GM20431 (cell line): ENCODE measurements around the gene SPTB.

Source experiments
- in situ Hi-C: fragments of 300-500 bp; cut with MseI, MboI; formaldehyde crosslinking; loops from one replicate; pipeline ENCODE4 v1.15.0; 2020; ENCODE audit warnings: low sequenced_read_pairs; ENCODE audit not compliant: unreplicated experiment

Gene SPTB

DNA sequence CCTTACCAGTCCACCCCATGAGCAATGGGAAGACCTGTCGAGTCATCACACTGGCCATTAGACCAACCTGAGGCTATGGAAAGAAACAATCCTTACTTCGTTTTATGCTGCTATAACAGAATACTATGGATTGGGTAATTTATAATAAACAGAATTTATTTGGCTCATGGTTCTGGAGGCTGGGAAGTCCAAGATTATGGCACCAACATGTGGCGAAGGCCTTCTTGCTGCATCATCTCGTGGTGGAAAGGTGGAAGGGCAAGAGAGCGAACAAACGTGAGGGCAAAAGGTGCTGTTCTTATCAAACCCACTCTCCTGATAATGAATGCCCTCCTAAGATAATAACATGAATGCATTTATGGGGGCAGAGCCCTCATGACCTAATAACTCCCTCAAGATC, 9.6 kb upstream of the SPTB start:
- in situ Hi-C loops, result no loop called here

DNA sequence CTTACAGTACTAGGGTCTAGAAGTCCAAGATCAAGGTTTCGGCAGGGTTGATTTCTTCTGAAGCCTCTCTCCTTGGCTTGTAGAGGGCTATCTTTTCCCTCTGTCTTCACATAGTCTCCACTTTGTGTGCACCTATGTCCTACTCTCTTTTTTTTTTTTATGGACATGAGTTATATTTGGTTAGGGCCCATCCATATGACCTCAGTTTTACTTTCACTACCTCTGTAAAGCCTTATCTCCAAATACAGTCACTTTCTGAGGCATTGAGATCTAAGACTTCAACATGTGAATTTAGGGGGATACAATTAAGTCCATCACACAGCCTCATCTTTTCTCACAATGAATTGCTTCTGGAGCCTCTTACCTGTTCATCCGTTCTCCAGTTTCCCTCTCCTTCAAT, 5.9 kb upstream of the SPTB start:
- in situ Hi-C loops, result no loop called here

DNA sequence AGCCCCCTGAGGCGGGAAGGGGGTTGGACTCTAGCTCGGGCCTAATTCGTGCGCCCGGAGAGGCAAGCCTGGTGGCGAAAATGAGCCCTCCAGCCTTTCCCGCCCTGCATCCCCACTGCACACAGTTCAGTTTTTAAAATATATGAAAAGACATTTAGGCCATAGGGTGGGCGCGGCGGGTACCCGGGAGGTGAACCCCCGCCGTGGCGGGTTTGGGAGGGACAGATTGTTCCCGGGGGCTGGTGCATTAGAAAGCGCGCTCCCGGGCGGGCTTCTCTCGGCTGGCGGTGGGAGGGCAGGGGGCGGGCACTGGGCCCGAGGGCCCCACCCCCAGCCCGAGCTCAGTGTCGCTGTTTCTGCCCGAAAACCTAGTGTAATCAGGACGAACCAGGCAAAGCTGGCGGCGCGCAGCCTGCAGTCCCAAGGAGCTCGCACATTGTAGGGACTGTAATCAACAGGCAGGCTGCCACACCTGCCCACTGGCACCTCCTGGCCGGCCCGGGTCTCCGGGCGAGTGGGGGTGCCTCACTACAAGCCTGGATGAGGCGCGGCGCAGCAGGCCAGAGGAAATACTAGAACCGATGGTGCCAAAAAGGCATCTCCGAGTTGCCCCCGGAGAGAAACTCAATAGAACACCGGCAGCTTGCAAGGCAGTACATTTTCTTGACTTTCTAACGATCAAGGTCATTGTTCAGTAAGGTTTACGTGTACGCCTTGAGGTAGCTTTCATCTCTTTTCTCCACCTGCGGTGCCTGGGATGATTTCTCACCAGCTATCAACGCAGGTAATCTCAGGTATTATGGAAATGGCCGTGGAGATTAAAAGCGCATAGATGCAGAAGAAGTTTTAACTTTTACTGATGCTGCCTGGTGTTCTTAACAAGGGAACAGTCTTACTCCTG, 764 bp upstream of the SPTB start:
- in situ Hi-C loops, result no loop called here

DNA sequence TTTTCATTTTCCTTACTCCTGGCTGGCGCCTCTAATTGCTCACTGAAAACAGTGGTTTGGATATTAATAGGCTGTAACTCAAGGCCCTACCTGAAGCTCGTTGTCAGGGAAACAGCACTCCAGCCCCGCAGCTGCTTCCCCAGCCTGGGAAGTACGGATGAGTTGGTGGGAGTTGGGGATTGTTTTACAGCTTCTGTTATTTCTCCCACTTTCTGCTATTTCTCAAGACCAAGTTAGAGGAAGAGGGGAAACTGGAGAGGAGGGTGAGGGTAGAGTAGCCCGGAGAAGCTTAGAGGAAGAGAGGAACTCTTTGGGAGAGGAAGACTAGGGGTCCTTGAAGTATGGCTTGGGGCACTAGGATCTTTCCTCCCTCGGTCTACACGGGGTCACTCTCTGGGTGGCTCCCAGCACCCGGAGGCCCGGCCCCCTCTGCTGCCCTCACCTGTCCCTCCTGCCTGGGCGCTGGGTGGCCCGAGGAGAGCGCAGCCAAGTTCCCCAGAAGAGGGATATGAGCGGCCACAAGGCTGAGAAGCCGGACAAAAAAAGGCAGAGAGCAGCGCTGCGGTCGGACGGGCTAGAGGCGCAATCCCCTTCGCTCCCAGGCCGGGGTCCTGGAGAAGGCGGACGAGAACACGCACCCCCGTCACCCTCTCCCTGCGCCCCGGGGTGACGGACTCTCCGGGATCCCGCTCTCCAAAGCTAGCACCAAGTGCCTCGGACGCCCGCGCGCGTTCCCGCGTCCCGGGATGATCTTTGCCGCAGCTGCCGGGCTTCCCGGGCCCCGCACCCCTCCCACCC, 671 bp downstream of the SPTB start:
- in situ Hi-C loops, result no loop called here

DNA sequence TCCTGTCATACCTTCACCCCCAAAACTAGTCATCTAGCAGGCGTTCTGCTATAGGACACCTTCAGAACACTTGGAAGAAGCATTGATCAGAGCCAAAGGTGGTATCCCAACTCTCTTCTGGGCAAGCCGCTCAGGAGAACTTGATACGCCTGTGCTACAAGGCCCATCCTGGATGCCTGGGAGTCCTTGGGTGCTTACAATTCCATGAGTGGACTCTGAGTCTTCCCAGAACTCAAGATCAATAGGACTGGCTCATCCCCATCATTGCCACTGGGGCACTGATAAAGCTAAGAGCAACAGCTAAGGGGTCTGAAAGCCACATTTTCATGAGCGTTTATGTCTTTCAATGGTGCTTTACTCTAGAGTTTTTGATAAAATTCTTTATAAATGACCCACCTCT, 1.9 kb downstream of the SPTB start:
- in situ Hi-C loops, result no loop called here

DNA sequence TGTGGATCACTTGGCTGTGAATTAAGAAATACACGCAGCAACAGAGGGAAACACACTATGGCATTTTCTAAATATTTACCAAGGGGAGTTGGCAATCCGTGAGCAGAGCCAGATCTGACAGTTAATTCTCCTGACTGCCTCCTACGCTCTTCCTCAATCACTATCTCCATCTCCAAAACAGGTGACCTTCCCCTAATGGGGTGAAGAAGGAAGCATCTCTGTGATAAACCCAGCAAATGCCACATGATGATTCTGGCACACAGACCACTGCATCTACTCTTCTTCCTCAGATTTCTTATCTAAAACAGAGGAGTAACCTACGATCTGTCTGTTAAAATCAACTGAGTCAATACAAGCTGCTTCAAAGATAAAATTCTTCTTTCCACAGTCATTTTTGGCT, 4.4 kb downstream of the SPTB start:
- in situ Hi-C loops, result no loop called here

DNA sequence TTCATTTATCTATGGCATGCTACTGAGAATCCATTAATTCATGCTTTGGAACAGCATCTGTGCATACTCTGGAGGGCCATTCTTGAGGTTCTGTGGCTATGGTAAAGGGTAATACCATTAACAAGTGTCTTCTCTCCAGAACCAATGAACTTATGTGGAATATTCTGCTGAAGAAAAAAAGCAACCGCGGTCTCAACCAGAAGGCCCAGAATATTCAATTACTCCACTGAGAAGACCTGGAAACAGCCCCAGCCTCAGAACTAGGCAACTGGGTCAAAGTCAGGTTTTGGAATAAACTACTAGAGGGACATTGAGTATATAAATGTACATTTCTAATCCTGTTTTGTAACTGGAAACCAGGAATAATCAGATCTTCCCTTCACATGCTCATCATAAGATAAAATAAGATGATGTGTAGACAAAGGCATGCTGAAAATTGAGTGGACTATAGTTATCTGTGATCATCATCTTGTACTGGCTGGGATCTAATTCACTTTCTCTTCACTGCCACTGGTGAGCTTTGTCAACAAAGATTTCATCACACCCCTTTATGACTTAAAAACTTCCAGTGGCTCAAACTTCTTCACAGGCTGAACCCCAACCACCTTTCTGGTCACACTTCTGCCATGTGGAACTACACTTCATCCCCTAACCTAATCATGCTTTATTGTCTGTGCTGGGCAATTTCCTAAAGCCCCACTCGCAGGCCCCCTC, 6.0 kb downstream of the SPTB start:
- in situ Hi-C loops, result no loop called here

DNA sequence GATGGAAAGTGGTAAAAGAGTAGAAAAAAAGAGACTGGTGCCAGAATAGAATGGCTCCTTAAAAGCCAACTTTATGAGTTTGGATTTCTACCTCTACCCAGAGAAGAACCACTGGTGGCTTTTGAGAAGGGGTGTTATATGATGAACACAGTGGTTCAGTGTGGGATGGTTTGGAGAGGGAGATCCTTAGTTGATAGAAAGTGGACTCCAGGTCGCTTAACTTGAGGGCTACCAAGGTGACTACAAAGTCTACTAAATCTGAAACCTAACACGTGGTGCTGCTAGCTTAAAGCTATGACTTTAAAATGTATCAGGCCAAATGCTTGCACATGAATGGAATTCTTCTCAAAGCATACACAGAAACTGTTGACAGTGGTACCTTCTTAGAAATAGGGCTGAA, 8.4 kb downstream of the SPTB start:
- in situ Hi-C loops, result no loop called here

DNA sequence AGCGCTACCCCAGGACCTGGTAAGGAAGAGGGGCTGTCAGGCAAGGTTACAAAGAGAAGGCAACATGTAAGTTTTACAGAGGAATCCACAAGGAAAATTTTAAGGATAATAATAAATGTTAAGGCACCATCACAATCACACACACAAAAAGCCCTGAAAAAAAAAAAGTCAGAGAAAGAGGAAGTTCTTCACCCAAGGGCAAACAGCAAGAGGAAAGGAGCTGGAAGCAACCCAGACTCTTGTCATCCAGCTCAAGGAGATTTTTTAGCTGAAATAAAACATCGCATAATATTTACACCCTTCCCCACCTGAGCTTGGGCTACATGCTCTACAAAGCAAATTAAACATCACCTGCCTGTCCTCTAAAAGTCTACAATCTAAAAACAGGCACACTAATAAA, 9.5 kb downstream of the SPTB start:
- in situ Hi-C loops, result no loop called here

DNA sequence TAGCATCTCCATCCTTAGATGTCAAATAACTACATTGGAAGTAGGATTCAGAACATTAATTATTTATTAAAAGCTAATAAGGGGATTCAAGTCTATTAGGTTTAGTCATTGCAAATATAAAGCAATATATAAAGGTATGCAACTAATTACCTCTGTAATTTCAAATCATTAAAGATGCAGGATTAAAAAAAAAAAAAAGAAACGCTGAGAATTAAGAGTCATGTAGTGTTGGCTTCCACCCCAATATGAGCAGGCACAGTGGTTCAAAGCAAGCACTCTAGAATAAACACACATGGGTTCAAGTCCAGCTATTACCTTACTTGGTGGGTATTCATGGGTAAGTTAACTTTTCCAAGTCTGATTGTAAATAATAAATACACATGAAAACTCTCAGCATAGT, 10.9 kb downstream of the SPTB start:
- in situ Hi-C loops, result no loop called here

DNA sequence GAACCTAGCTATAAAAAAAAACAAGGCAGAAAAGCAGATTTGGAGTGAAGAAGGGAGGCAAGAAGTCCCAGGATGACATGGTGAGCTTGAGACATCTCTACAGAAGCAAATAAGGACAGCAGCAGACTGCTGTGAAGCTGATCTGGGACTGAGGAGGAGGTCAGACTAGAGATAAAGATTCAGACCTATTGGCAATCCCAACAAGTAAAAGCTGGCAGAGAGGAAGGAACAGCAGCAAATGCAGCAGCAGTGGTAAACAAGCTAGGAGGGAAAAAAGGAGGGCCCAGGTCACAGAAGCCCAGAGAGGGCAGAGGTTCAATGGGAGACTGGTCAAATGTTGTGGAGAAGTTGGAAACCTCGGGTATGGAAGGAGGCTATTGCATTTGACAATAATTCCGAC, 11.3 kb downstream of the SPTB start:
- in situ Hi-C loops, result no loop called here

DNA sequence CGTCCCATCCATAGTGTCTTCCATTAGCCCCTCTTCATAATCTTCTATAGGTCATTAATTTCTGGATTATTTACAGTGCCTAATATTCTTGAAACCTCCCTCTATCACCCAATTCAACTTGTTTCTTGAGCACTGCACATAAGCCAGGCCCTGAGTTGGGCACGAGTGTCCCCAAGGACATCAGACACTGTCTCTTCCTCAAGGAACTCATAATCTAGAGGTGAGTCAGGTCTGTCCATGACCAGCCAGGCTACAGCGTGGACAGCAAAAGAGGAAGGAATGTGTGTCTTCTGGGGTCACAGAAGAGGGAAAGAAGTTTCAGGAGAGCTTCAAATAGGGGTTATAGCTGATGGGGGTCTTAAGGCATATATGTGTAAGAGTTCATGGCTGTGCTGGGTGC, 12.5 kb downstream of the SPTB start:
- in situ Hi-C loops, result no loop called here

DNA sequence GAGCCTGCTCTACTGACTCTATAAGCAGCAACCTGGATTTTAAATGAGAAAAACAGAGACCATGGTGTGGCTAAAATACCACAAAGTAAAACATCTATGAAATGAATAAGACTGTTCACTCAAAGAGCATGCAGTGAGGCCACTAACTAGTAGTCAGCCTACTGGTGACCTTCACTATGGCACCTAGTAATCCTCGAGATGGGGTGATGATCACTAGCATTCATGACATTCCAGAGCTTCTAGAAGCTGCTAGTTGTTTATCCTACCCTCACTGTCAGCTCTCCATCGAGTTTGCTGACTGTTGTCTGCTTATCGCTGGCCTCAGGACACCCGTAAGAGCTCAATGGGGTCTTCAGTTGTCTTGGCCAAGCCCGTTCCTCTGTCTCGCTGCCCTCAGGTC, 13.7 kb downstream of the SPTB start:
- in situ Hi-C loops, result no loop called here

DNA sequence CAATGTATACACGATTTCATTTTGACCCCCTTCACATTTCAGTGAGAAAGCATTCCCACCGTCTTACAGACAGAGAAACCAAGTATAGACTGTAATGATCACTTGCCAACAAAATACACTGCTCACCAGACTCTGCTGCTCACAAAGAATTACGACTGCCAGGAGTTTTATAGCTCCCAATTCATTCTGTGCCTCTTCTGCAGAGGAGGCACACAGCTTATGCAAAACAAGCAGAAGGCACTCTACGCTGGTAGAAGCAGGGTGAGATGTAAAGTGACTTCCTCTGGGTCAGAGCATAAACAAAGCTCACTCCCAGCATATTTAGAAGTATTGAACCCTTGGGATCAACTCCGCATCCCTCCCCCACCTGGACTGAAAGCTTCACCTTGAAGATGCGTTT, 14.6 kb downstream of the SPTB start:
- in situ Hi-C loops, result no loop called here

DNA sequence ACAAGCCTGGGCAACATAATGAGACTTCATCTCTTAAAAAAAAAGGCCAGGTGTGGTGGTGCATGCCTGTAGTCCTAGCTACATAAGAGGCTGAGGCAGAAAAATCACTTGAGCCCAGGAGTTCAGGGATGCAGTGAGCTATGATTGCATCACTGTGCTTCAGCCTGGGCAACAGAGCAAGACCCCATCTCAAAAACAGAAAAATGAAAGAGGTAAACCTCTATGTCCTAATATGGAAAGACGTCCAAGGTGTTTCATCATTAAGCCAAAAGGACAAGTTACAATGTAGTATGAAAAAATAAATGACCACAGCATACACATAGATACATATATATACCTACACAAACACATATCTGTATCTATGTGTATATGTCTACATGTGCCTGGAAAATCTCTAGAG, 15.4 kb downstream of the SPTB start:
- in situ Hi-C loops, result no loop called here

DNA sequence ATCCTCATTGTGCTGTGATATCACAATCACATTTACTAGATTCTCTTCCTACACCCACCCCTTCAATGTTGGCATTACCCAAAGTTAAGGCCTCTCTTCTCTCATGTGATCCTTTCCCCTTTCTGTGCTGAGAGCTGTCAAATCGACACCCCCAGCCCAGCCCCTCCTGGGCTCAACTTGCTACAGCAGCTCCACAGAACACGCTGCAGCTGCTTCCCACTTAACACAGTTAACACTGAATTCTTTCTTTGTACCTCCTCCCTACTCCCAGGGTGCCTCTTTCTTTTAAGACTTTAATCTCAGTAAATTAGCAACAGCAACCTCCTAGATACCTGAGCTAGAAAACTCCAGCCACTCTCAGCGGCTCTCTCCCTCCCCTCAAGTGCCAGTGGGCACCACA, 17.8 kb downstream of the SPTB start:
- in situ Hi-C loops, result no loop called here

DNA sequence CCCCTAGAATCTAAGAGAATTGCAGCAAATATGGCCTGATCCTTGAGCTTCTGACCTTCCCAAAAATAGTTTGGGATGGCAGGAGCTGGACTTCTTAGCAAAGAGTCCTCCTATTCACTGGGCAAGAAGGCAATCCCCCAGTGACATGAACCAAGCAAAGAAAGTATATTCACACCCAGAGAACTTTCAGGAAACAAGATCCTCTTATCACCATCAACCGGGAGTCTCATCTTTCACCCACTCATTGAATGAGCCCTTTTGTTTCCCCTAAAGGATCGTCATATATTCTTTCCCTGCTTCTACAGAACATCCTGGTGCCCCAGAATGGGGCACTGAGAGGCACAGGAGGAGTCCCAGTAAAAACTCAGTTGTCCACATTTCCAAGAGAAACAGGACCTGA, 19.7 kb downstream of the SPTB start:
- in situ Hi-C loops, result no loop called here

DNA sequence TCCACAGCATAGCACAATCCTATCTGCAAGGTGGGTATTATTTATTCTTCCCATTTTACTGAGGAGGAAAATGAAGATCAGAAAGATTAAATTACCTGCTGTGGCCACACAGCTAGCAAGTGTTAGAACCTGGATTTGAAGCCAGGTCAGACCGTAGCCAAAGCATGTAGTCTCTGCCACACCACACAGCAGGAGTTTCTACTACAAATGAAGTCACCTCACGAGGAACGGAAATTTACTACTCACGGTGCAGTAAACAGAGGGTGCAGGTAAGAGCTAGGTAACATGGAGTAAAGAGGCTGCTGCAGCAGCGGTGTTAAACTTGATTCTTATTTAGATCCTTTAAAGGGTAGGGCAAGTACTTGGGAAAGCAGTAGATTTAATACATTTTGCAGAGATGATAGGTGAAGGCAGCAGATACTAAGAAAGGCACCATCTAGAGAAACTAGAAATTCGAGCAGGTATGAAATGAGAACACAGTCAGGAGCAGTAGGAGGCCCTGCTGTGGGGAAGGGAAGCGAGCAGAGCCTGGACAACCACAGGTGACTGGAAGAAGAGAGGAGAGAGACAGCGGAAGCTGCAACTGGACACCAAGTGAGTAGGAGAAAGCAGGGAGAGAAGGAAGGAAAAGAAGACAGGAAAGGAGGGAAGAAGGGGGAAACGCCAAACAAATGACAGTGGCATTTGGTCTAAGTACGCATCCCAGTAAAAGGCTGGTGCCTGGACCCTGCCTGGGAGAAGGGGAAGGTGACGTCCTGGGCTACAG, 21.5 kb downstream of the SPTB start:
- in situ Hi-C loops, result no loop called here

DNA sequence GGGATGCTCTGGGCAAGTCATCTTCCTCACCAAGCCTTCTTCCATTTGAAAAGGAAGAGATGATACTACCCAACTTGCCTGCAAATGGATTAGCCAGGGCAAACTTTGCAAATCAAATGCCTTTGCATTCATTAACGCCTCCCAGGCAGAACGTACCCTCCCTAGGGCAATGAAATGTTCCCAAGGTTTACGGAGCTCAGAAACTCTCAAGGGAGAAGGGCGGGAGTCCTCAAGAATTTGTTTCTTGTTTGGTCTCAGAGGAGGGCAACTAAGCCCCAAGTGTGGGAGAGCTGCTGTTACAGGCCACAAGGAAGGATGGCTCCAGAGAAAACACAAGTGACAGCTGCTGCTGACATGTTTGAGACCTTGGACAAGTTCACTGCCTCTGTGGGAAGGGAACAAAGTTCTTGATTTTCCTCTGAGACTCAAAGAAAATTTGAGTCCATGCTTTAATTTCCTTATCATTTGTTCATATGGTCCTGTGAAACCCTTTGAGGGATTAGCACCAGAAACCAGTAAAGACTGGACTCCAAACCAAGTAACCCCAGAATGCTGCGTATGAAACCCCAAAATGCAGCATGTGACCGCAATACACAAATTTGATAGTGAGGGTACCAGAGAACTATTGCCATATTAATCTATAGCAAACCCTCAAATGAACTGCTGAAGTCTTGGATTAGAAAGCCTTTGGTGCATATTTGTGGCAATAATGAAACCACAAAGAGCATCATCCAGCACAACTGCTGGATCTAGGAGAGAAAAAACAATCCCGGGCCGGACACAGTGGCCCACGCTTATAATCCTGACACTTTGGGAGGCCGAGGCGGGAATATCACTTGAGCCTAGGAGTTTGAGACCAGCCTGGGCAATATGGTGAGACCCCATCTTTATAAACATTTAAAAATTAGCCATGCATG, 22.9 kb downstream of the SPTB start:
- in situ Hi-C loops, result no loop called here
